Caco-2 (cell line): ENCODE results near the gene SMARCD3. TPM values are rescaled to one million over a fixed set of nuclear protein-coding genes. Genes with fewer than 3 reads are reported as not detected.
A peak's percentile ranks its signal among the peaks of the same experiment; 100 is the strongest.

Experiments used
- BruUV-seq: library from RNA; stranded (reverse); fragments of 400-500 nt; replicated peaks from 2 replicates; lab custom pipeline; 2021; lab: Mats Ljungman, UMichigan
- CTCF ChIA-PET: fragments of 300-600 bp; sonication (Branson Sonifier 250); formaldehyde crosslinking; loops from one replicate; lab custom pipeline; 2022; ENCODE audit warnings: antibody characterized with exemption; lab: Charles Lee
- POLR2A ChIA-PET: fragments of 300-600 bp; sonication (Branson Sonifier 250); formaldehyde crosslinking; loops from one replicate; lab custom pipeline; 2022; ENCODE audit warnings: antibody characterized with exemption; lab: Charles Lee
- DNase-seq, 2 experiments: peaks; one replicate each; pipeline versions ENCODE4 v3.0.0 to v3.0.0-alpha.2; 2020 to 2022
- H3K27me3 ChIP-seq: replicated peaks from 2 replicates; pipeline ENCODE4 v1.6.0; 2011; ENCODE audit warnings: low read length; ENCODE audit not compliant: control insufficient read depth, insufficient read depth
- H3K36me3 ChIP-seq: 2 replicates; pipeline ENCODE4 v1.5.1; 2011; ENCODE audit warnings: low read length; ENCODE audit not compliant: control insufficient read depth, insufficient read depth
- H3K4me1 ChIP-seq: fragments of 250-450 bp; sonication (Bioruptor Pico); 2 replicates; pipeline ENCODE4 v1.5.1; 2020; ENCODE audit warnings: mild to moderate bottlenecking
- H3K4me3 ChIP-seq: 2 replicates; pipeline ENCODE4 v1.5.1; 2011; ENCODE audit warnings: low read depth, mild to moderate bottlenecking, control low read depth, low read length
- H3K9me3 ChIP-seq: fragments of 250-450 bp; sonication (Bioruptor Pico); 2 replicates; pipeline ENCODE4 v1.5.1; 2020; ENCODE audit warnings: mild to moderate bottlenecking, moderate library complexity
- H3K27ac Mint-ChIP-seq: one replicate; pipeline ENCODE4 v1.8.0; 2022; ENCODE audit warnings: mixed read lengths; ENCODE audit not compliant: unreplicated experiment
- H3K27me3 Mint-ChIP-seq: one replicate; pipeline ENCODE4 v1.8.0; 2022; ENCODE audit warnings: mixed read lengths; ENCODE audit not compliant: insufficient read depth, unreplicated experiment
- H3K36me3 Mint-ChIP-seq: one replicate; pipeline ENCODE4 v1.8.0; 2022; ENCODE audit warnings: mild to moderate bottlenecking, mixed read lengths; ENCODE audit not compliant: insufficient read depth, unreplicated experiment
- H3K4me1 Mint-ChIP-seq: one replicate; pipeline ENCODE4 v1.8.0; 2022; ENCODE audit warnings: low read depth, mixed read lengths; ENCODE audit not compliant: unreplicated experiment
- H3K4me3 Mint-ChIP-seq: one replicate; pipeline ENCODE4 v1.8.0; 2022; ENCODE audit warnings: mild to moderate bottlenecking, moderate library complexity, mixed read lengths; ENCODE audit not compliant: unreplicated experiment
- H3K9me3 Mint-ChIP-seq: one replicate; pipeline ENCODE4 v1.8.0; 2022; ENCODE audit warnings: mixed read lengths; ENCODE audit not compliant: unreplicated experiment
- CTCF ChIP-seq, 2 experiments: fragments of 200-600 bp in 1 of 2; IDR thresholded peaks; 1 replicate in 1 of 2; 2 replicates in 1 of 2; pipeline versions ENCODE4 v1.5.1 to v1.8.0; 2011 to 2022; ENCODE audit warnings: antibody characterized with exemption in 1 of 2, control low read depth in 1 of 2, inconsistent platforms in 1 of 2, low read depth in 1 of 2, low read length in 1 of 2, mild to moderate bottlenecking in 1 of 2, moderate library complexity in 1 of 2; ENCODE audit not compliant: insufficient read depth in 1 of 2, severe bottlenecking in 1 of 2, unreplicated experiment in 1 of 2
- intact Hi-C: fragments of 100-400 bp; cut with micrococcal nuclease; formaldehyde crosslinking; loops from one replicate; pipeline ENCODE4 v1.10.0; 2022; ENCODE audit not compliant: unreplicated experiment
- total RNA-seq: library from RNA; stranded (reverse); gene quantifications from 2 replicates; pipeline ENCODE4 v1.2.3, GENCODE V29; 2022

SMARCD3 gene
- total RNA-seq, 1 experiment from 2014 or later, result 27.8 TPM

GRCh38 chr7:151235091-151235787 is 13.3 kb downstream of the SMARCD3 start:
- Mint-ChIP-seq H3K4me1 (peaks cover 14% of the 10 kb centered on the region), H3K9me3 (no peaks in the 10 kb centered on the region), H3K36me3 (peaks cover 29% of the 10 kb centered on the region), H3K4me3 (no peak overlapping the region), H3K27me3 (no peaks in the 10 kb centered on the region), H3K27ac (no peak overlapping the region)
- DNase-seq, result no peak
- ChIA-PET POLR2A (no interaction called here), CTCF (no interaction called here)
- no peak for TF ChIP-seq CTCF (IDR thresholded peaks at IDR 0.05; ENCODE audit: insufficient read depth in 1 of 2, low read depth in 1 of 2, low read length in 1 of 2, severe bottlenecking in 1 of 2, unreplicated experiment in 1 of 2)
- no peak overlapping the region for H3K4me3 ChIP-seq
- peaks cover 9% of the 10 kb centered on the region for H3K4me1 ChIP-seq
- H3K36me3 ChIP-seq, result peaks cover 2% of the 10 kb centered on the region; the same call in 1 of the 2 replicates
- no TSS peak for BruUV-seq
- no peaks in the 10 kb centered on the region for H3K9me3 ChIP-seq
- intact Hi-C loops, result no loop called here
- no peaks in the 10 kb centered on the region for H3K27me3 ChIP-seq

GRCh38 chr7:151233804-151234203 is 14.7 kb downstream of the SMARCD3 start:
- ChIA-PET POLR2A (no interaction called here), CTCF (no interaction called here)
- Histone ChIP-seq H3K27me3 (no peaks in the 10 kb centered on the region), H3K9me3 (no peaks in the 10 kb centered on the region), H3K4me3 (peak overlapping the region; percentile 93), H3K36me3 (peaks cover 2% of the 10 kb centered on the region; the same call in 1 of the 2 replicates), H3K4me1 (peaks cover 9% of the 10 kb centered on the region)
- no peak for DNase-seq
- H3K36me3 Mint-ChIP-seq, result peaks cover 16% of the 10 kb centered on the region
- intact Hi-C loops, result no loop called here
- no peaks in the 10 kb centered on the region for H3K27me3 Mint-ChIP-seq
- H3K27ac Mint-ChIP-seq, result peak overlapping the region; percentile 76
- peak overlapping the region; percentile 90 for H3K4me3 Mint-ChIP-seq
- H3K9me3 Mint-ChIP-seq, result no peaks in the 10 kb centered on the region
- BruUV-seq, result no TSS peak
- H3K4me1 Mint-ChIP-seq, result peaks cover 9% of the 10 kb centered on the region
- TF ChIP-seq CTCF (IDR thresholded peaks at IDR 0.05; ENCODE audit: insufficient read depth in 1 of 2, low read depth in 1 of 2, low read length in 1 of 2, severe bottlenecking in 1 of 2, unreplicated experiment in 1 of 2), result no peak

- Mint-ChIP-seq H3K27me3 (no peaks in the 10 kb centered on the region), H3K4me1 (peaks cover 9% of the 10 kb centered on the region), H3K9me3 (no peaks in the 10 kb centered on the region), H3K4me3 (peak overlapping the region; percentile 90), H3K36me3 (peaks cover 10% of the 10 kb centered on the region), H3K27ac (peak overlapping the region; percentile 76)
- Histone ChIP-seq H3K27me3 (no peaks in the 10 kb centered on the region), H3K36me3 (peaks cover 2% of the 10 kb centered on the region; the same call in 1 of the 2 replicates), H3K9me3 (no peaks in the 10 kb centered on the region), H3K4me1 (peaks cover 12% of the 10 kb centered on the region), H3K4me3 (peak overlapping the region; percentile 93)
- intact Hi-C loops, result no loop called here
- CTCF ChIA-PET, result interaction anchor here (0.6 to 1.8 kb wide), 3 partner anchors 9 to 83 kb away, joined by 3 to 5 read pairs (median 4); no protein-coding TSS in a partner anchor
- DNase-seq, result no peak
- POLR2A ChIA-PET, result interaction anchor here (0.6 to 1.0 kb wide), 3 partner anchors 19 to 113 kb away, joined by 4 to 5 read pairs (median 4); no protein-coding TSS in a partner anchor
- BruUV-seq, result no TSS peak
- TF ChIP-seq CTCF (IDR thresholded peaks at IDR 0.05; ENCODE audit: insufficient read depth in 1 of 2, low read depth in 1 of 2, low read length in 1 of 2, severe bottlenecking in 1 of 2, unreplicated experiment in 1 of 2), result no peak
These were observed 15.4 kb downstream of the SMARCD3 start for GRCh38 chr7:151232917-151233701.
